Hepatocyte (in vitro differentiated cells): Measurements from ENCODE around the gene ZC3H10. TPM values are rescaled to one million over a fixed set of nuclear protein-coding genes. Genes with fewer than 3 reads are reported as not detected.

Experiments
- DNase-seq: peaks from one replicate; pipeline ENCODE4 v3.0.0-alpha.2; 2016; ENCODE audit warnings: low spot score
- H2AFZ ChIP-seq: fragments of 200-600 bp; sonication (generic); 2 replicates; pipeline ENCODE4 v1.6.0; 2016; ENCODE audit warnings: antibody characterized with exemption, mild to moderate bottlenecking
- H3K27ac ChIP-seq: fragments of 200-600 bp; sonication (generic); 2 replicates; pipeline ENCODE4 v1.5.1; 2016; ENCODE audit warnings: mild to moderate bottlenecking
- H3K27me3 ChIP-seq: fragments of 200-600 bp; sonication (generic); 2 replicates; pipeline ENCODE4 v1.6.1; 2016
- H3K36me3 ChIP-seq: fragments of 200-600 bp; sonication (generic); replicated peaks from 2 replicates; pipeline ENCODE4 v1.5.1; 2016; ENCODE audit warnings: low read depth; ENCODE audit not compliant: insufficient read depth
- H3K4me1 ChIP-seq: fragments of 200-600 bp; sonication (generic); 2 replicates; pipeline ENCODE4 v1.5.1; 2016; ENCODE audit warnings: mild to moderate bottlenecking, moderate library complexity; ENCODE audit not compliant: insufficient read depth
- H3K4me2 ChIP-seq: fragments of 200-600 bp; sonication (generic); 2 replicates; pipeline ENCODE4 v1.6.0; 2016
- H3K4me3 ChIP-seq: fragments of 200-600 bp; sonication (generic); 2 replicates; pipeline ENCODE4 v1.5.1; 2016; ENCODE audit warnings: mild to moderate bottlenecking
- H3K79me2 ChIP-seq: fragments of 200-600 bp; sonication (generic); 2 replicates; pipeline ENCODE4 v1.6.0; 2017; ENCODE audit warnings: mild to moderate bottlenecking
- H3K9me2 ChIP-seq: fragments of 200-600 bp; sonication (generic); replicated peaks from 2 replicates; pipeline ENCODE4 v1.6.0; 2017; ENCODE audit warnings: mild to moderate bottlenecking; ENCODE audit not compliant: insufficient read depth
- H3K9me3 ChIP-seq: fragments of 200-600 bp; sonication (generic); 2 replicates; pipeline ENCODE4 v1.5.1; 2016; ENCODE audit warnings: low read depth, mild to moderate bottlenecking
- H4K20me1 ChIP-seq: fragments of 200-600 bp; sonication (generic); 2 replicates; pipeline ENCODE4 v1.6.0; 2016; ENCODE audit warnings: mild to moderate bottlenecking; ENCODE audit not compliant: insufficient read depth, poor library complexity, severe bottlenecking
- EZH2 ChIP-seq: fragments of 200-600 bp; sonication (generic); IDR thresholded peaks from 2 replicates; pipeline ENCODE4 v1.6.1; 2016; ENCODE audit warnings: antibody characterized with exemption, mild to moderate bottlenecking, borderline replicate concordance
- EZH2phosphoT487 ChIP-seq: fragments of 200-600 bp; sonication (generic); IDR thresholded peaks from one replicate; pipeline ENCODE4 v1.6.1; 2018; ENCODE audit warnings: antibody characterized with exemption, mild to moderate bottlenecking, low read depth, moderate library complexity; ENCODE audit not compliant: unreplicated experiment, severe bottlenecking
- WGBS: methylation state at CpG from one replicate; pipeline ENCODE4 v1.1.6; 2016; ENCODE audit warnings: low lambda C conversion rate; ENCODE audit errors: missing lambda C conversion rate; 5-methylcytosine and 5-hydroxymethylcytosine counted together
- polyA plus RNA-seq: library from polyadenylated mRNA; unstranded; fragments of >200 nt; fragmentation: Nextera tagmentation; extraction: Ambion mirVana; gene quantifications from 2 replicates; pipeline ENCODE4 v1.2.1, GENCODE V29; 2016
- total RNA-seq: library from RNA; depleted of rRNA; stranded (reverse); fragments of >200 nt; gene quantifications from 2 replicates; pipeline ENCODE4 v1.2.3, GENCODE V29; 2014
- TF ChIP-seq, protein P1 (sequence below): fragments of 200-600 bp; sonication (generic); IDR thresholded peaks from 2 replicates; pipeline ENCODE4 v1.5.1; 2016; ENCODE audit warnings: antibody characterized with exemption, mild to moderate bottlenecking; ENCODE audit not compliant: poor library complexity

The ZC3H10 gene
- total and polyA plus RNA-seq, 2 experiments from 2014 or later: 5.7 to 9.0 TPM

DNA sequence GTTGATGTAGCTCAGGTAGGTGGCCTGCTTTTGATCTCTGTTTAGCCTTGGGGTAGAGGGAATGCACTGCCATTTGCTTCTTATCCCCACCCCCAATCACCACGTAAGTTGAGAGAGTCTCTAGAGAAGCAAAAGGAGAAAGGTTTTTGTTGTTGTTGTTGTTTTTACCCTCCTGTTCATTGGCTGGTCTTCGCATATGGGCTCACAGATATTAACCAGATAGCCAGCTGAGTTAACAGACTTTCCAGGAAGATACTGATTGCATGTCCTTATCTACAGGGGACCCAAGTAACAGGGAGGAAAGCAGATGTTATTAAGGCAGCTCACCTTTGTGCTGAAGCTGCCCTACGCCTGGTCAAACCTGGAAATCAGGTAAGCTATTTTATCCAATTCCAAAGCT lies 10.8 kb upstream of the ZC3H10 start:
- WGBS: 93% methylated on average over 3 of the region's 3 CpGs
- Histone ChIP-seq H3K4me1 (peaks cover 12% of the 10 kb centered on the region), H3K27me3 (no peaks in the 10 kb centered on the region), H3K9me3 (no peaks in the 10 kb centered on the region), H3K36me3 (no peaks in the 10 kb centered on the region), H3K4me2 (no peak overlapping the region), H3K4me3 (no peak overlapping the region), H3K9me2 (no peaks in the 10 kb centered on the region), H3K27ac (no peak overlapping the region), H3K79me2 (peaks cover 39% of the 10 kb centered on the region), H4K20me1 (peaks cover 6% of the 10 kb centered on the region), H2AFZ (no peak overlapping the region)
- no peak for TF ChIP-seq EZH2
- no peak for TF ChIP-seq EZH2phosphoT487
- TF ChIP-seq, protein P1, sequence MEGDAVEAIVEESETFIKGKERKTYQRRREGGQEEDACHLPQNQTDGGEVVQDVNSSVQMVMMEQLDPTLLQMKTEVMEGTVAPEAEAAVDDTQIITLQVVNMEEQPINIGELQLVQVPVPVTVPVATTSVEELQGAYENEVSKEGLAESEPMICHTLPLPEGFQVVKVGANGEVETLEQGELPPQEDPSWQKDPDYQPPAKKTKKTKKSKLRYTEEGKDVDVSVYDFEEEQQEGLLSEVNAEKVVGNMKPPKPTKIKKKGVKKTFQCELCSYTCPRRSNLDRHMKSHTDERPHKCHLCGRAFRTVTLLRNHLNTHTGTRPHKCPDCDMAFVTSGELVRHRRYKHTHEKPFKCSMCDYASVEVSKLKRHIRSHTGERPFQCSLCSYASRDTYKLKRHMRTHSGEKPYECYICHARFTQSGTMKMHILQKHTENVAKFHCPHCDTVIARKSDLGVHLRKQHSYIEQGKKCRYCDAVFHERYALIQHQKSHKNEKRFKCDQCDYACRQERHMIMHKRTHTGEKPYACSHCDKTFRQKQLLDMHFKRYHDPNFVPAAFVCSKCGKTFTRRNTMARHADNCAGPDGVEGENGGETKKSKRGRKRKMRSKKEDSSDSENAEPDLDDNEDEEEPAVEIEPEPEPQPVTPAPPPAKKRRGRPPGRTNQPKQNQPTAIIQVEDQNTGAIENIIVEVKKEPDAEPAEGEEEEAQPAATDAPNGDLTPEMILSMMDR: no peak
- DNase-seq: no peak

DNA sequence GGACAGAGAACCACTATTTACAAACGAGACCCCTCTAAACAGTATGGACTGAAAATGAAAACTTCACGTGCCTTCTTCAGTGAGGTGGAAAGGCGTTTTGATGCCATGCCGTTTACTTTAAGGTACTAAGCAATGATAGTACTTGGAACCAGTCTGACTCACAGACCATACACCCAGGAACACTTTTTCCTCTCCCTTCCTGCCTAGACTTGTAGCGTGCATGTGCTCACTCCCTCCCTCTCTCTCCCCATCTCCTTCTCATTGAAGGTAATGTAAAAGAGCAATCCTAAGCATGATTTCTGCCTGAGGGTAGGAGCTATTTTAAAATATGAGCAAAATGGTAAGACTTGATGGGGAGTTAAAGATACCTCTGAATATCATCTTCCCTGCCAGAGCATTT lies 7.5 kb upstream of the ZC3H10 start:
- H3K36me3 ChIP-seq: no peaks in the 10 kb centered on the region
- no peaks in the 10 kb centered on the region for H3K9me3 ChIP-seq
- no peak overlapping the region for H3K4me2 ChIP-seq
- H3K4me1 ChIP-seq: peaks cover 5% of the 10 kb centered on the region
- H3K79me2 ChIP-seq: peaks cover 30% of the 10 kb centered on the region
- no peak for DNase-seq
- no peak overlapping the region for H3K27ac ChIP-seq
- H3K9me2 ChIP-seq: no peaks in the 10 kb centered on the region
- no peaks in the 10 kb centered on the region for H3K27me3 ChIP-seq
- WGBS: 99% methylated on average over 5 of the region's 5 CpGs
- TF ChIP-seq, protein P1: no peak
- H2AFZ ChIP-seq: no peak overlapping the region
- peaks cover 2% of the 10 kb centered on the region for H4K20me1 ChIP-seq
- no peak overlapping the region for H3K4me3 ChIP-seq

DNA sequence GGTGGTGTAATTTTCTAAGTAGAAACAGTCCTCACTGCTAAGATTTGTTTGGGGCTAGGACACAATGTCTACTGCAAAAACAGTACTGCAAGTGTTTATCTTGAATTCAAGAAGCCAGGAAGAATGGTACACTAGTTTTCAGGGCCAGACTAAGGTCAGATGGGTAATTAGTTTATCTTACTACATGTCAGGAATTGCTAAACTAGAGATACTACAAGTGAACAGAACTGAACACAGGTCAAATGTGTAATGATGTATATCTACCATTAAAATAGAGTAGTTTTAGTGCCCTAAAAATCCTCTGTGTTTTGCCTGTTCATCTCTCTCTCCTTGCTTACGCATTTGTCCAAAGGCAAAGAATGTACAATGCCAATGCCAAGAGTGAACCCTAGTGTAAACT lies 4.0 kb upstream of the ZC3H10 start:
- Histone ChIP-seq H3K4me1 (peaks cover 4% of the 10 kb centered on the region), H2AFZ (no peak overlapping the region), H4K20me1 (peaks cover 2% of the 10 kb centered on the region), H3K4me3 (no peak overlapping the region), H3K4me2 (no peak overlapping the region), H3K79me2 (peaks cover 10% of the 10 kb centered on the region), H3K27ac (no peak overlapping the region), H3K36me3 (no peaks in the 10 kb centered on the region), H3K27me3 (no peaks in the 10 kb centered on the region), H3K9me3 (no peaks in the 10 kb centered on the region), H3K9me2 (no peaks in the 10 kb centered on the region)
- DNase-seq: no peak
- TF ChIP-seq, protein P1: no peak
- TF ChIP-seq EZH2: no peak
- no peak for TF ChIP-seq EZH2phosphoT487
- 86% methylated on average over 1 of the region's 1 CpG for WGBS

DNA sequence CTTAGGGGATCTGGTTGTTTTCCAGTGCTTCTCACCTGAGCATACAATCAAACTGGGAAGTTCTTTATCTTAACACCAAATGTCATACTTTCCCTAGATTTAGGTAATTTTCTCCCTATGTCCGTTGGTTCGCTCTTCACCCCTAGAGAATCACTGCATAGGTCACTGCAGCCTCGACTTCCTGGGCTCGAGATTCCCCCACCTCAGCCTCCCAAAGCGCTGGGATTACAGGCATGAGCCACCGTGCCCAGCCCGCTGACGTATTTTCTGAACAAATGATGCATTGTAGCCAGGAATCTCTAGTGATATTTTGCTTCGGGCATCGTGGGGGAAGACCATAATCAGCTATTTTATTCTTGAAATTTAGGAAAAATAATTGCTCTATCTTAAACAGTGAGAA lies 2.7 kb upstream of the ZC3H10 start:
- TF ChIP-seq EZH2 (no peak), EZH2phosphoT487 (no peak)
- TF ChIP-seq, protein P1: no peak
- DNase-seq: no peak
- Histone ChIP-seq H3K4me3 (peak overlapping the region; percentile 33), H3K79me2 (peaks cover 12% of the 10 kb centered on the region), H3K4me2 (peak overlapping the region; percentile 85), H3K4me1 (peaks cover 14% of the 10 kb centered on the region), H3K36me3 (no peaks in the 10 kb centered on the region), H3K9me2 (no peaks in the 10 kb centered on the region), H4K20me1 (peaks cover 2% of the 10 kb centered on the region), H3K27ac (peak overlapping the region; percentile 97), H3K27me3 (no peaks in the 10 kb centered on the region), H2AFZ (peak overlapping the region; percentile 94), H3K9me3 (no peaks in the 10 kb centered on the region)
- 37% methylated on average over 10 of the region's 10 CpGs for WGBS
